ENCODE measurements around the gene CLEC11A. TPM values are rescaled to one million over a fixed set of nuclear protein-coding genes. Genes with fewer than 3 reads are reported as not detected.

The CLEC11A gene
- total RNA-seq, 1 experiment from 2014 or later = 59.1 TPM

- H3K9me3 ChIP-seq (ENCODE audit: low read depth, low read length, poor library complexity, severe bottlenecking) = no peaks in the 10 kb centered on the region
- H3K36me3 ChIP-seq (ENCODE audit: insufficient read depth, low read length, poor library complexity, severe bottlenecking) = peaks cover 9% of the 10 kb centered on the region
- TF ChIP-seq, protein P1, sequence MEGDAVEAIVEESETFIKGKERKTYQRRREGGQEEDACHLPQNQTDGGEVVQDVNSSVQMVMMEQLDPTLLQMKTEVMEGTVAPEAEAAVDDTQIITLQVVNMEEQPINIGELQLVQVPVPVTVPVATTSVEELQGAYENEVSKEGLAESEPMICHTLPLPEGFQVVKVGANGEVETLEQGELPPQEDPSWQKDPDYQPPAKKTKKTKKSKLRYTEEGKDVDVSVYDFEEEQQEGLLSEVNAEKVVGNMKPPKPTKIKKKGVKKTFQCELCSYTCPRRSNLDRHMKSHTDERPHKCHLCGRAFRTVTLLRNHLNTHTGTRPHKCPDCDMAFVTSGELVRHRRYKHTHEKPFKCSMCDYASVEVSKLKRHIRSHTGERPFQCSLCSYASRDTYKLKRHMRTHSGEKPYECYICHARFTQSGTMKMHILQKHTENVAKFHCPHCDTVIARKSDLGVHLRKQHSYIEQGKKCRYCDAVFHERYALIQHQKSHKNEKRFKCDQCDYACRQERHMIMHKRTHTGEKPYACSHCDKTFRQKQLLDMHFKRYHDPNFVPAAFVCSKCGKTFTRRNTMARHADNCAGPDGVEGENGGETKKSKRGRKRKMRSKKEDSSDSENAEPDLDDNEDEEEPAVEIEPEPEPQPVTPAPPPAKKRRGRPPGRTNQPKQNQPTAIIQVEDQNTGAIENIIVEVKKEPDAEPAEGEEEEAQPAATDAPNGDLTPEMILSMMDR (conservative IDR thresholded peaks at IDR 0.05; ENCODE audit: low read depth, low read length) = no peak
- TF ChIP-seq EZH2 (IDR thresholded peaks at IDR 0.05; ENCODE audit: borderline replicate concordance, low read depth, low read length, poor library complexity, severe bottlenecking) = no peak
- no peaks in the 10 kb centered on the region for H3K27me3 ChIP-seq (replicated peaks; ENCODE audit: insufficient read depth, low read depth, low read length, poor library complexity)
- POLR2A ChIA-PET (ENCODE audit: low non-redundant PET) = no interaction called here
- H3K4me3 ChIP-seq (ENCODE audit: low read depth, low read length, poor library complexity, severe bottlenecking) = no peak overlapping the region
- BruUV-seq (replicated peaks) = no TSS peak
- CTCF ChIA-PET = interaction anchor here (0.6 to 1.5 kb wide), 3 partner anchors 15 to 312 kb away, joined by 3 to 6 read pairs (median 3); no protein-coding TSS in a partner anchor
- intact Hi-C loops (cut with micrococcal nuclease; ENCODE audit: unreplicated experiment) = loop anchor here (5.0 kb wide), 1 partner anchor 57 kb away; no protein-coding TSS in a partner anchor
- no peak for DNase-seq (ENCODE audit: low spot score)
- H3K4me1 ChIP-seq (ENCODE audit: insufficient read depth, low read length, poor library complexity, severe bottlenecking) = peaks cover 54% of the 10 kb centered on the region
- peak overlapping the region; percentile 59 for H3K27ac ChIP-seq (ENCODE audit: low read depth, low read length, poor library complexity, severe bottlenecking)
These were observed 2.8 kb upstream of the CLEC11A start for GRCh38 chr19:50720181-50720920.

DNA sequence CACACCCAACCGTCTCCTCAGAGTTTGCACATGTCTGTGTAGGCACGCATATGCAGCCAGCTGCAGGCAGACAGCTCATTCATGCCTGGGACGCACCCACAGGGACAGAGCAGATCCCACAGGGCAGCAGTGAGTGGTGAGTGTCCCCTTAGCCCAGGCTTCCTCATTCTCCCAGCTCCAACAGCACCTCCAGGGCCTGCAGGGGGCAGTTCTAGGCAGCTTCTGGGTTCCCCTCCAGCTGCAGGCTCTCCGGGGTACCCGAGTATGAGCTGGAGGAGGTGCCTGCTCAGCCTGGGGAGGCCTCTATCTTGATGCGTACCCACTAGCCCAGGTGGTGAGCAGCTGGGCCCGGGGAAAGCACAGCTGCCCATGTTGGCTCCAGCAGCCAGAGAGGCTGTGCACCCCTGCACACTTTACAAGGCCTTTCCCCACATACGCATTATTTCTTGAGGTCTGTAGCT is 2.2 kb upstream of the CLEC11A start:
- BruUV-seq (replicated peaks) = no TSS peak
- Histone ChIP-seq H3K9me3 (ENCODE audit: low read depth, low read length, poor library complexity, severe bottlenecking) (no peaks in the 10 kb centered on the region), H3K4me3 (ENCODE audit: low read depth, low read length, poor library complexity, severe bottlenecking) (no peak overlapping the region), H3K36me3 (ENCODE audit: insufficient read depth, low read length, poor library complexity, severe bottlenecking) (peaks cover 12% of the 10 kb centered on the region), H3K27me3 (replicated peaks; ENCODE audit: insufficient read depth, low read depth, low read length, poor library complexity) (no peaks in the 10 kb centered on the region), H3K4me1 (ENCODE audit: insufficient read depth, low read length, poor library complexity, severe bottlenecking) (peaks cover 57% of the 10 kb centered on the region), H3K27ac (ENCODE audit: low read depth, low read length, poor library complexity, severe bottlenecking) (peak overlapping the region; percentile 59)
- no peak for TF ChIP-seq EZH2 (IDR thresholded peaks at IDR 0.05; ENCODE audit: borderline replicate concordance, low read depth, low read length, poor library complexity, severe bottlenecking)
- TF ChIP-seq, protein P1 (conservative IDR thresholded peaks at IDR 0.05; ENCODE audit: low read depth, low read length) = peak; percentile 44
- ChIA-PET CTCF (interaction anchor here (1.1 to 1.5 kb wide), 2 partner anchors 15 to 63 kb away, joined by 3 read pairs; no protein-coding TSS in a partner anchor), POLR2A (ENCODE audit: low non-redundant PET) (no interaction called here)
- DNase-seq (ENCODE audit: low spot score) = peak; percentile 61
- intact Hi-C loops (cut with micrococcal nuclease; ENCODE audit: unreplicated experiment) = loop anchor here (5.0 kb wide), 1 partner anchor 56 kb away; no protein-coding TSS in a partner anchor

DNA sequence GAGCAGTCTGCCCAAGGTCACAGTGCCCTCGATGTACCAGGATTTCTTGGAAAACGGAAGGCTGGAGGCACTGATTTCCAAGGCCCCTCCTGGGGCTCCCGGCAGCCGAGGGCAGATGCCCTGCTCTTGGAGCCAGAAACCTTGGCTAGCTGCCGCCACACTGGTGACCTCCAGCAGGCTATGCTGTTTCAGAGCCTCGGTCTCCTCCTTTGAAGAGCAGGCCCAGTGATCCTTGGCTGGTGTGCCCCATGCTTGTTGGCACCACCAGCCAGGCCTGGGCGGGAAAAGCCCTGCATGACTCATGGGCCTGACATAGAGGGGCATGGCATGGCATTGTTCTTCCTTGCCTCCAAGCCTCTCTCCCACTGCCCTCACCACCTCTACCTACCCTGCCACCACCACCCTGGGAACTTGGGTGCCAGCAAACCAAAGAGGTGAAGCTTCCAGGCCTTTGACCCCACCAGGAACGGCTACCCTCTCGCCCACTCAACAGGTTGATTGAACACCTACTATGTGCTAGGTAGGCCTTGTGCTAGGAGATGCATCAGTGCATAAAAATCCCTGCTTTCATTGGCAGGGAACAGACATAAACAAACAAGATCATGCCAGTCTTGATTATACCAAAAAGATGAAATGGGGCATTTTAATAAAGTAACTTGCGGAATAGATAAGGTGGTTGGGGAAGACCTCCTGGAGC is 1.6 kb upstream of the CLEC11A start:
- H3K27ac ChIP-seq (ENCODE audit: low read depth, low read length, poor library complexity, severe bottlenecking) = peak overlapping the region; percentile 59
- no TSS peak for BruUV-seq (replicated peaks)
- intact Hi-C loops (cut with micrococcal nuclease; ENCODE audit: unreplicated experiment) = loop anchor here (5.0 kb wide), 1 partner anchor 56 kb away; no protein-coding TSS in a partner anchor

More for the DNA sequence above, 1.6 kb upstream of the CLEC11A start:
- H3K36me3 ChIP-seq (ENCODE audit: insufficient read depth, low read length, poor library complexity, severe bottlenecking) = peaks cover 10% of the 10 kb centered on the region
- H3K4me1 ChIP-seq (ENCODE audit: insufficient read depth, low read length, poor library complexity, severe bottlenecking) = peaks cover 64% of the 10 kb centered on the region
- ChIA-PET POLR2A (ENCODE audit: low non-redundant PET) (interaction anchor here (0.6 kb wide), 1 partner anchor 1094 kb away, joined by 7 read pairs; no protein-coding TSS in a partner anchor), CTCF (interaction anchor here (1.1 to 1.5 kb wide), 2 partner anchors 16 to 62 kb away, joined by 3 read pairs; no protein-coding TSS in a partner anchor)
- no peaks in the 10 kb centered on the region for H3K9me3 ChIP-seq (ENCODE audit: low read depth, low read length, poor library complexity, severe bottlenecking)
- no peaks in the 10 kb centered on the region for H3K27me3 ChIP-seq (replicated peaks; ENCODE audit: insufficient read depth, low read depth, low read length, poor library complexity)
- no peak for TF ChIP-seq EZH2 (IDR thresholded peaks at IDR 0.05; ENCODE audit: borderline replicate concordance, low read depth, low read length, poor library complexity, severe bottlenecking)
- TF ChIP-seq, protein P1 (conservative IDR thresholded peaks at IDR 0.05; ENCODE audit: low read depth, low read length) = no peak
- no peak for DNase-seq (ENCODE audit: low spot score)
- H3K4me3 ChIP-seq (ENCODE audit: low read depth, low read length, poor library complexity, severe bottlenecking) = no peak overlapping the region
